ENCODE data around the gene GRM4. TPM values are rescaled to one million over a fixed set of nuclear protein-coding genes. Genes with fewer than 3 reads are reported as not detected.
"Not testable (repeated sequence)": the region's sequence is repeated elsewhere in the genome, so short reads cannot be mapped to it uniquely, and the experiment has no call there.

GRM4 gene
- total and polyA plus RNA-seq, 9 of the 15 experiments (the other 6 are each of a cell fraction or from before 2014, with no cell fraction given) = 0.18 TPM; not detected in 8

DNA sequence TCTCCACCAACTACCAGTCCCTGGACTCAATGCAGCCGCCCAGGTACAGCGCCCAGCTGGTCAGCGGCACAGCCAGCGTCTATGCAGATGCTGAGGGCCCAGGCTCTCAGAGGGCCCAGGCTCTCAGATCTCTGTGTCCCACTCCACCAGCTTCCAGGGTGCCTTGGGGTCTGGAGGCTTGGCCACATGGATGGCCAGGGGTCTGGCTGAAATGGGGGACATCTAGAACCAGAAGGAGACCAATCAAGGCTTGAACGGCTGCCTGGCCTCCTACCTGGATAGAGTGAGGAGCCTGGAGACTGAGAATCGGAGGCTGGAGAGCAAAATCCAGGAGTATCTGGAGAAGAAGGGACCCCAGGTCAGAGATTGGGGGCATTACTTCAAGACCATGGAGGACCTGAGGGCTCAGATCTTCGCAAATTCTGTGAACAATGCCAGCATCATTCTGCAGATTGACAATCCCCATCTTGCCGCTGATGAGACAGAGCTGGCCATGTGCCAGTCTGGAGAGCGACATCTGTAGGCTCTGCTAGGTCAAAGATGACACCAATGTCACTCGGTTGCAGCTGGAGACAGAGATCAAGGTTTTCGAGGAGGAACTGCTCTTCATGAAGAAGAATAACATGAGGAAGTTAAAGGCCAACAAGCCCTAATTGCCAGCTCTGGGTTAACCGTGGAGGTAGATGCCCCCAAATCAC is 44.1 kb upstream of the GRM4 start (continued):
- TF ChIP-seq SMC3 (conservative IDR thresholded peaks at IDR 0.05; ENCODE audit: insufficient read depth, low read depth, low read length) (0 out of 2 replicates have a peak, but pooled peaks have one; percentile 16), RCOR1 (IDR thresholded peaks at IDR 0.05; ENCODE audit: borderline replicate concordance in 1 of 2, low read depth in 2 of 2, low read length in 2 of 2) (peak in 1 of 2 experiments; percentile 87; a peak in 2 of 4 replicates), CREM (IDR thresholded peaks at IDR 0.05; ENCODE audit: low read depth) (peak; percentile 36; the same call in 1 of the 2 replicates)

DNA sequence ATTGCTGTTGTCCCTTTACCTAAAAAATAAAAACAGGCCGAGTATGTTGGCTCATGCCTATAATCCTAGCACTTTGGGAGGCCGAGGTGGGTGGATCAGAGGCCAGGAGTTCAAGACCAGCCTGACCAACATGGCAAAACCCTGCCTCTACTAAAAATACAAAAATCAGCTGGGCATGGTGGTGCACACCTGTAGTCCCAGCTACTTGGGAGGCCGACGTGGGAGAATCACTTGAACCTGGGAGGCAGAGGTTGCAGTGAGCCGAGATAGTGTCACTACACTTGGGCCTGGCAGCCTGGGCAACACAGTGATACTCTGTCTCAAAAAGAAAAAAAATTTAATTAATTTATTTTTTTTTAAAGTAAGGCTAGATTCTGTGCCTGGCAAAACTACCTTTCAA is 38.8 kb upstream of the GRM4 start:
- ATAC-seq; FAIRE-seq; H3K9ac ChIP-seq (ENCODE audit: insufficient read depth in 1 of 2, low read depth in 2 of 2, low read length in 2 of 2); DNase-seq (ENCODE audit: extremely low read depth in 1 of 4, low spot score in 3 of 4); H3K4me2 ChIP-seq (ENCODE audit: insufficient read depth, low read length); H3K4me3 ChIP-seq; H2AFZ ChIP-seq (ENCODE audit: low read depth, low read length); H3K27me3 ChIP-seq (ENCODE audit: control insufficient read depth in 2 of 2, insufficient read depth in 2 of 2, low read length in 2 of 2); in situ Hi-C loops (cut with MboI); POLR2A ChIA-PET; H3K9me1 ChIP-seq (ENCODE audit: control insufficient read depth, insufficient read depth, low read length); H3K9me3 ChIP-seq (replicated peaks; ENCODE audit: control insufficient read depth, insufficient read depth, low read depth, low read length); H3K79me2 ChIP-seq (ENCODE audit: control insufficient read depth, insufficient read depth, low read length); H3K27ac ChIP-seq (ENCODE audit: extremely low read depth, low read depth, low read length); H4K20me1 ChIP-seq (replicated peaks; ENCODE audit: control insufficient read depth, insufficient read depth, low read length); H3K36me3 ChIP-seq (ENCODE audit: control insufficient read depth, insufficient read depth, low read length); BruUV-seq (replicated peaks); H3K4me1 ChIP-seq (replicated peaks in 1 of 2; ENCODE audit: control insufficient read depth in 2 of 2, insufficient read depth in 2 of 2, low read length in 2 of 2); intact Hi-C loops (cut with micrococcal nuclease): not testable (repeated sequence)
- WGBS (ENCODE audit: insufficient coverage, low coverage, missing lambda C conversion rate) = 18% methylated on average over 5 of the region's 5 CpGs
- CTCF ChIA-PET (ENCODE audit: low intra/inter-chr PET ratio) = interaction anchor here (0.6 kb wide), 1 partner anchor 662 kb away, joined by 3 read pairs; no protein-coding TSS in a partner anchor
